ENCODE measurements around the gene IRF2BP2.

The IRF2BP2 gene

GRCh38 chr1:234645474-234645953 lies 35.5 kb upstream of the IRF2BP2 start:
- Histone ChIP-seq H3K4me1 (ENCODE audit: control insufficient read depth, insufficient read depth, low read length) (no peaks in the 10 kb centered on the region), H3K9me3 (ENCODE audit: control insufficient read depth, insufficient read depth, low read depth, low read length) (no peaks in the 10 kb centered on the region), H3K36me3 (ENCODE audit: control insufficient read depth in 2 of 2, insufficient read depth in 1 of 2, low read length in 2 of 2) (no peaks in the 10 kb centered on the region), H3K4me3 (ENCODE audit: low read depth, low read length) (no peak overlapping the region), H3K27ac (ENCODE audit: extremely low read depth, low read depth, low read length) (no peak overlapping the region)
- TF ChIP-seq INSM2 (tag by site-specific recombination; IDR thresholded peaks at IDR 0.05) (no peak), HOXC10 (CRISPR knock-in tag; IDR thresholded peaks at IDR 0.05) (no peak), TCF7L2 (IDR thresholded peaks at IDR 0.05; ENCODE audit: borderline replicate concordance, low read depth, low read length) (no peak), ZNF266 (tag by site-specific recombination; IDR thresholded peaks at IDR 0.05; ENCODE audit: low read depth) (no peak), ZNF521 (tag by site-specific recombination; IDR thresholded peaks at IDR 0.05) (no peak), ZNF473 (tag by site-specific recombination; IDR thresholded peaks at IDR 0.05) (no peak), YY1 (tag by site-specific recombination; IDR thresholded peaks at IDR 0.05) (no peak), REST (tag by site-specific recombination; IDR thresholded peaks at IDR 0.05) (no peak), SETDB1 (IDR thresholded peaks at IDR 0.05; ENCODE audit: insufficient read length, low read length) (no peak)
- CTCF ChIA-PET: interaction anchor here (0.7 to 0.8 kb wide), 2 partner anchors 100 to 146 kb away, joined by 3 read pairs; no protein-coding TSS in a partner anchor
- POLR2A ChIA-PET: interaction anchor here (1.3 kb wide), 1 partner anchor 14 kb away, joined by 4 read pairs; no protein-coding TSS in a partner anchor

- H3K27ac ChIP-seq (ENCODE audit: extremely low read depth, low read depth, low read length): no peak overlapping the region
- ChIA-PET POLR2A (no interaction called here), CTCF (interaction anchor here (0.6 to 0.7 kb wide), 3 partner anchors 49 to 937 kb away, joined by 3 to 5 read pairs (median 3); no protein-coding TSS in a partner anchor)
- H3K36me3 ChIP-seq (ENCODE audit: control insufficient read depth in 2 of 2, insufficient read depth in 1 of 2, low read length in 2 of 2): no peaks in the 10 kb centered on the region
- H3K4me1 ChIP-seq (ENCODE audit: control insufficient read depth, insufficient read depth, low read length): no peaks in the 10 kb centered on the region
- H3K9me3 ChIP-seq (ENCODE audit: control insufficient read depth, insufficient read depth, low read depth, low read length): no peaks in the 10 kb centered on the region
- no peak for TF ChIP-seq ZBTB17 (tag by site-specific recombination; IDR thresholded peaks at IDR 0.05)
- no peak for TF ChIP-seq ZNF274 (IDR thresholded peaks at IDR 0.05; ENCODE audit: low read length)
- no peak for TF ChIP-seq ZNF274 (tag by site-specific recombination; IDR thresholded peaks at IDR 0.05; ENCODE audit: borderline replicate concordance)
- TF ChIP-seq, protein P1, sequence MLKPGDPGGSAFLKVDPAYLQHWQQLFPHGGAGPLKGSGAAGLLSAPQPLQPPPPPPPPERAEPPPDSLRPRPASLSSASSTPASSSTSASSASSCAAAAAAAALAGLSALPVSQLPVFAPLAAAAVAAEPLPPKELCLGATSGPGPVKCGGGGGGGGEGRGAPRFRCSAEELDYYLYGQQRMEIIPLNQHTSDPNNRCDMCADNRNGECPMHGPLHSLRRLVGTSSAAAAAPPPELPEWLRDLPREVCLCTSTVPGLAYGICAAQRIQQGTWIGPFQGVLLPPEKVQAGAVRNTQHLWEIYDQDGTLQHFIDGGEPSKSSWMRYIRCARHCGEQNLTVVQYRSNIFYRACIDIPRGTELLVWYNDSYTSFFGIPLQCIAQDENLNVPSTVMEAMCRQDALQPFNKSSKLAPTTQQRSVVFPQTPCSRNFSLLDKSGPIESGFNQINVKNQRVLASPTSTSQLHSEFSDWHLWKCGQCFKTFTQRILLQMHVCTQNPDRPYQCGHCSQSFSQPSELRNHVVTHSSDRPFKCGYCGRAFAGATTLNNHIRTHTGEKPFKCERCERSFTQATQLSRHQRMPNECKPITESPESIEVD (tag by site-specific recombination; IDR thresholded peaks at IDR 0.05): peak; percentile 31; the same call in 1 of the 2 replicates
- no peak for TF ChIP-seq ZNF423 (tag by site-specific recombination; IDR thresholded peaks at IDR 0.05)
- TF ChIP-seq ZNF292 (tag by site-specific recombination; IDR thresholded peaks at IDR 0.05; ENCODE audit: borderline replicate concordance, low read depth): no peak
- no peak for TF ChIP-seq ZSCAN16 (tag by site-specific recombination; IDR thresholded peaks at IDR 0.05)
- H3K4me3 ChIP-seq (ENCODE audit: low read depth, low read length): no peak overlapping the region
These were observed 35.0 kb upstream of the IRF2BP2 start for GRCh38 chr1:234644928-234645327.

All from HEK293 (cell line).